Right ventricle myocardium superior (tissue), 1 donor: ENCODE results near the gene PSG3. TPM values are rescaled to one million over a fixed set of nuclear protein-coding genes. Genes with fewer than 3 reads are reported as not detected.
"Not testable (repeated sequence)": the region's sequence is repeated elsewhere in the genome, so short reads cannot be mapped to it uniquely, and the experiment has no call there.

ENCODE experiments used
- ATAC-seq: fragments of 200-7000 bp; cut with Tn5 transposase; one replicate; pipeline ENCODE4 v1.9.1; 2020; ENCODE audit warnings: mild to moderate bottlenecking; ENCODE audit not compliant: poor library complexity
- DNase-seq: peaks from one replicate; pipeline ENCODE4 v3.0.0-alpha.2; 2020
- intact Hi-C: fragments of 100-400 bp; cut with DNase I; formaldehyde crosslinking; loops from one replicate; pipeline ENCODE4 v1.11.2; 2022
- total RNA-seq: library from RNA; stranded (reverse); fragmentation: NEBNext Ultra II Directional; extraction: Animal tissue kit (Norgen Biotek cat#: 25700); gene quantifications from one replicate; pipeline ENCODE4 v1.2.1, GENCODE V29; 2021
- donor health status: DM: no; HTN: yes; CAD: no; lungs with severe emphysema.

PSG3 gene
- total RNA-seq, 1 donor from 2014 or later: not detected

DNA sequence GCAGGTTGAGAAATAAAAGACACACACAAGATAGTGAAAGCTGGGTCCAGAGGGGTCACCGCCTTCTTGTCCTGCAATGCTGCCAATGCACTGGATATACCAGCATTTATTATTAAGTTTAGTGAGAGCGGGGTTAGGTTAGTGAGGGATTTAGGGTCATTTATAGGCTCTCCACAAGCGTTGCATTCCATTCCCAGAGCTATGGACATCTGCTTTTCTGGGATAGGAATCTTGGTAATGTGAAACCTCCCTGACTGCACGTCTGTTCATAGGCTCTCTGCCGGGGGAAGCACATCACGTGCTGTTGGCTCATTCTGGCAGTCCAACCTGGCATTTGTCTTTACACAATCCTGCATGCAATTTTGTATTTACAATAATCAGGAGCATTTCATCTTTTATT is 27.5 kb downstream of the PSG3 start:
- intact Hi-C loops, ATAC-seq, DNase-seq: not testable (repeated sequence)

DNA sequence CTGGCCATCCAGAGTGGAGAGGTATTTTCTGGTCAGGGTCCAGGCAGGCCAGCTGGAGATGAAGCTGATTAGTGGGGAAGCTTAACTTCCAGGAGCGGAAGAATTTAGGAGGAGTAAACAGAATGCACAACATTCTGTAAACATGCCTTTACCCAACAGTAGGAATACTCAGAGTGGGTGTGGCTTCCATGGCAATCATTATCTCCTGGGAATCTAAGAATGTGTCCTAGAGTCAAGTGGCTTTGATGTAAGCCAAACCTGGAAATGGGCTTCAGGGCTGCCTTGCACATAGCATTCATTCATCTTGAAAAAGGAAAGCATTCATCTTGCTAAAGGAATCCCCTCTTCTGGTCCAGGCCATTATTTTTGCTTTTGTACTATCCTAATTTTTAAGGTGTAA is 29.3 kb downstream of the PSG3 start:
- intact Hi-C loops, ATAC-seq, DNase-seq: not testable (repeated sequence)

- ATAC-seq (no peak), DNase-seq (no peak)
- intact Hi-C loops: no loop called here
These were observed 42.4 kb downstream of the PSG3 start for GRCh38 chr19:42697884-42698283.

DNA sequence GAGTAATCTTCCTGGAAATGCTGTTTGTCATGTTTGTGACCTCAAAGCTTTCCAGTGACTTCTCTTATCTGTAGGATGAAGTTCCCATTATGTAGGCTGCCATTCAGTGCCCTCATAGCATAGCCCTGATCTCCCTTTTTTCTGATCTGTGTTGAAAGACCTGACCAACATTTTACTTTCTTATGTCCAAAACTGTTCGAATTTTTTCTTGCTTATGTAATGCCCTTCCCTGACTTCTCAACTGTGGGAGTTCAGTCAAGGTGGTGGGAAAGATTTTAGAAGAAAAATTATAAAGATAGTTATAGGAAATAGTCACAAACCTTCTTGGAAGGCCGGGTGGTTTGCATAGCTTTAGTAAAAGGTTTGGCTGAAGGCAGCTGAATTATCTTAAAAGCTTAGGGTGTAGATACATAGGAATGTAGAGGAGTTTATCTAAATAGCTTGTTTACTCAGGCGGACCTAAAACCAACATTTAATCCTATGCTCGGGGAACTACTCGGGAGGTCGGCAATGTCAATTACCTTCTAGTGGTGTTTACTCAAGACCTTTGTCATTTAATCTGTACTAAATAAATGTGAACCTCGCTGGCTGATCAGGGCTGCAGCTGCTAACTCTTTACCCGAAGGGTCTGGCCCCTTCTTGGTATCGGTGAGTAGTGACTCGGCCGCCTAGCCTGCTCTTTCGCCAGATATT is 44.3 kb downstream of the PSG3 start:
- intact Hi-C loops: no loop called here
- no peak for ATAC-seq
- no peak for DNase-seq

DNA sequence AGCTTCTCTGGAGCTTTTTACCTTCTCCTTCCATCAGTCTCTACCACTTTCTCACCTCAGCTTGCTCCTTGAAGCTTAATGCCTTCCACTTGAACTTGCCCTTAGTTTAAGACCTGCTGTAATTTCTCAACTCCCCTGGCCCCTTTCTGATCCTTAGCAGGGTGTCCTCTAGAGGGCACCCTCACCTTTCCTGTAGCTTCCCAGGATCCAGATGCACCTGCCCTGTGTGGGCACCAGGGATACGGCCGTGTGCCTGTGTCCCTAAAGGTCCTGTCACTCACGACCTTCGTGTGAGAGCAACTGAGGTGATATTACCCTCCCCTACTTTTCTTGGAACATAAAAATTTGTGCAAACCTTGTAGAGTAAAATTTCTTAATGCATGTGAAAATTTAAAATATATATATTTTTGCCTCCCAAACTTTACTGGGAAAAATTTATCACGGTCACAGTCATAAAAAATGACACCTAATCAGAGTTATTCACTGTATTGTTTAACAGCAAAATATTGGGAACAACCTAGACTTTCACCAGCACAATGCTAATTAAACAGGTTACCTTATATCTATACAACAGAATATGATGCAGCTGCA is 46.4 kb downstream of the PSG3 start:
- DNase-seq: no peak
- intact Hi-C loops: no loop called here
- ATAC-seq: no peak

DNA sequence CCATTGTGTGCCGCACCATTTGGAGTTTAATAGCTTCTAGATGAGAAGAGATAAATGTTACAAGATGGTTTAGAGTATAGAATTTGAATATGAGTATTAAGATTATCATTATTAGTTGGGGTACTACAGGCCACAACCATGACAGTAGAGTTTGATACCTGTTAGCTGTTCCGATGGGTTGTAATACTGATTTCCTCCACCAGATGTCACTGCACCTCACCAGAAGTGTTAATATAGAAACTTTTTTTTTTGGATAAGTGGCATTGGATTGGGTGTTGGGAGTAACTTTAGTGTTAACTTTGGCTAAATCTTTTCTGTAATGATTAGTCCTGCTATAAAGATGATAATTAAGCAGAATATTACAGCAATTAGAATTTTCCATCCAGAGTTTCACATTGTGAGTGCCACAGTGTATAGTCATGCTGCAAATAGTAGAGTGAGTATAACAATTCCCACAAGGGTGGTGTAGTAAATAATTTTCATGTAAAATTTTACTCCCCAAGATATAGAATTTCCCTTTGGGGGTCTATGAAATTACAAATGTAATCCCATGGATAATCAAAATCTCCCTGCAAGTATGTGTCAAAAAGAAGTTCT is 56.3 kb downstream of the PSG3 start:
- DNase-seq (no peak), ATAC-seq (no peak)
- intact Hi-C loops: no loop called here

DNA sequence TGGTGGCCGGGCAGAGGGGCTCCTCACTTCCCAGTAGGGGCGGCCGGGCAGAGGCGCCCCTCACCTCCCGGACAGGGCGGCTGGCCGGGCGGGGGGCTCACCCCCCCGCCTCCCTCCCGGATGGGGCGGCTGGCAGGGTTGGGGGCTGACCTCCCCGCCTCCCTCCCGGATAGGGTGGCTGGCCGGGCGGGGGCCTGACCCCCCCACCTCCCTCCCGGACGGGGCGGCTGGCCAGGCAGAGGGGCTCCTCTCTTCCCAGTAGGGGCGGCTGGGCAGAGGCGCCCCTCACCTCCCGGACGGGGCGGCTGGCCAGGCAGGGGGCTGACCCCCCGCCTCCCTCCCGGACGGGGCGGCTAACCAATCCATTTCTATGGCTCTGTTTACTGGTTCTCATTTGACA is 64.0 kb downstream of the PSG3 start:
- intact Hi-C loops, DNase-seq, ATAC-seq: not testable (repeated sequence)

- DNase-seq, intact Hi-C loops, ATAC-seq: not testable (repeated sequence)
These were observed 65.7 kb downstream of the PSG3 start for GRCh38 chr19:42674549-42674948.

Other genes with a start within 250 kb of the PSG3 start
- gene CEACAM1, start 212.0 kb downstream of the PSG3 start, total RNA-seq: 2.6 TPM
- gene CEACAM8, start 145.6 kb downstream of the PSG3 start, total RNA-seq: not detected
- gene PSG8, start 25.2 kb upstream of the PSG3 start, total RNA-seq: not detected
- gene PSG1, start 139.2 kb upstream of the PSG3 start, total RNA-seq: not detected
- gene PSG6, start 177.4 kb upstream of the PSG3 start, total RNA-seq: not detected
- gene PSG7, start 196.7 kb upstream of the PSG3 start, total RNA-seq: not detected